HG02623 (cell line): ENCODE results near the gene TREH.
"Not testable (repeated sequence)": the region's sequence is repeated elsewhere in the genome, so short reads cannot be mapped to it uniquely, and the experiment has no call there.

ENCODE experiments used
- ATAC-seq: cut with Tn5 transposase; IDR thresholded peaks from one replicate; pipeline ENCODE4 v1.9.1; 2021; ENCODE audit warnings: moderate library complexity; ENCODE audit not compliant: unreplicated experiment

The TREH gene

DNA sequence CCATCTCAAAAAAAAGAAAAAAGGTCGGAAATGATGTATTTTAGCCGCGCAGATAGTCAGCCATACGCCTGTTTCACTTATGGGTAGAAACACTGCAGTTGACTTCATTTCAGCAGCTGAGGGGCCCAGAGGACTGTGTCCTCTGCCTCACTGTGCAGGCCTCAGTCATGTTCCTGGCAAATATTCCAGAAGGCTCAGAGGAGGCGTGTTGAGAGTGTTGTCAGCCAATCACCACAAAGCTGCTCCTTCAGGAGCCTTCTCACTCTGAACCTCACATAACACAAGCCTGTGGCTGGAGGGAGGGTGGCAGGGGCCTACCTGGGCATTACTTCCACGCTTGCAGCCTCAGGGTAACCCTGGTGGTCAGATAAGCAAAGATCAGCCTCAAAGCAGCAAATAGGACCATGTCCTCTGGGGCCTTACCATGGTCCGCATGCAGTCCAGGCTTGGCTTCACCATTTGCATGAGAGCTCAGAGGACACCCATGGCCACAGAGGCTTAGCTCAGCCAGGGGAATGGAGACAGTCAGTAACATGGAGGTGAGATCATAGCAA, 17.3 kb upstream of the TREH start:
- no peak for ATAC-seq

DNA sequence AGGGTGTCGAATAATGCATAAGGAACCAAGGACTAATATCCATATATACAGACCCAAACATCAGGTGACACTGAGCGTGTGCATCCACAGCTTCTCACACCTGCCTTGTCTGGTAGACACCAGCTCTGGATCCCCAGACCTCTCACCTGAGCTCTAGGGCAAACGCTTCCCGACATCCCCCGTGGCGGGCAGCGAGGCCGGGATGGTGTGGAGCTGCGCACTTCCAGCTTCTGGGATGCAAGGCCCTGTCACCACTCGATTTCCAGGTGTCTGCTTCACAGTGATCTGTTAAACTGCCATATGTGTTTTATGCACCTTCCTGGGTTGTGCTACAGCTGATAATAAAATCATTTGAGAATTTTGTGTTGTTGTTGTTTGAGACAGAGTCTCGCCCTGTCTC, 15.3 kb upstream of the TREH start:
- ATAC-seq = no peak

DNA sequence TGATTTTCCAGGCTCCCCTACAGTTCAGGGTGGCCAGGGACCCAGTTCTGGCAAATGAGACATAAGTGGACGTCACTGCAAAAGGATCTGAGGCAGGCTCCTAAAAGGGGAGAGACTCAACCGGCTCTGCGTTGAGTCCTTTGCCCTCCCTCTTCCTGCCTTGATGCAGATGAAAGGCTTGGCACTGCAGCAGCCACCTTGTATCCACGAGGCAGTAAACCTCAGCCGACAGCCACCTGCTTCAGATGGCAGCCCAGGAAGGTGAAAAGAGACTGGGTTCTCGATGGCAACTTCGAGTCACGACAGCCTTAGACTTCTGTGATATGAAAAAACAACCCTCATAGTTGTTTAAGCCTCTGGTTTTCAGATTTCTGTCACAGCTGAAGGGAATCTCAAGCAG, 14.7 kb upstream of the TREH start:
- ATAC-seq = no peak

DNA sequence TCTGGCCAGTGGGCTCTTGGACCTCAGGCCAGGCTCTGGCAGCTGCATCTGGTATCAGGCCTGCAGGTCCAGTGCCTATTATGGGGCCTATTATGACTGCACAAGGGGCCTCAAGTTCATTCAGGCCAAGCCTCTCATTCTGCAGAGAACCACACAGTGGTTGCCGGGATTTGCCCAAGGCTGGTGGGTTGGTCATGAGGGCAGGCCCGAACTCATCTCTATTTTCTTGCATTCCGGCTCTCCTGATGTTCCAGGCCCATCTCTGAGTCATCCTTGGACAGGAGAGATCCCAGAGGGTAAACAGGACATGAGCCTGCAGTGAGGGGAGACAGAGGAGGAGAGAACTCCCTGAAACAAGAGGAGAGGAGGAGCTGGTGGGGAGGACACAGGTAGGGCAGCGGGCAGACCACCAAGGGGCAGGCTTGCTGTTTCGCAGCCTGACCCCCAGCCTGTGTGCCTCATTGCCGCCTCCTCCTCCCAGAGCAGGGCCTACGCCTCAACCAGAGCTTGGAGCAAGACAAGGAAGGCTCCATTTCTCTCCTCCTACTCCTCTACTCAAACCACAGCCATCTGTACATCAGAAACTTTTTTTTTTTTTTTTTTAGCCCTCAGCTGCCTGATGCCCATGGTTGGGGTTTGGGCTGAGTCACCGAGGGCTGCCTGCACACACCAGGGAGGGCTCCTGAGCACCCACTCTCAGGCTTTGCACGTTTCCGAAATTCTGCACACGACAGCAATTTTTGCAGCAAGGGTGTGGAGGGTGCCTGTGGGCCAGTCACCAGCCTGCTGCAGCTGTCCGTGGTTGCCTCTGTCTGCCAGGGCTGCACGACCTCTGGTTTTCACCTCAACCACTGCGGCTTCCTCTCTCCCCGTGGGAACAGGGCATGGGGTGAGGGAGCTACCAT, 12.7 kb upstream of the TREH start:
- no peak for ATAC-seq

DNA sequence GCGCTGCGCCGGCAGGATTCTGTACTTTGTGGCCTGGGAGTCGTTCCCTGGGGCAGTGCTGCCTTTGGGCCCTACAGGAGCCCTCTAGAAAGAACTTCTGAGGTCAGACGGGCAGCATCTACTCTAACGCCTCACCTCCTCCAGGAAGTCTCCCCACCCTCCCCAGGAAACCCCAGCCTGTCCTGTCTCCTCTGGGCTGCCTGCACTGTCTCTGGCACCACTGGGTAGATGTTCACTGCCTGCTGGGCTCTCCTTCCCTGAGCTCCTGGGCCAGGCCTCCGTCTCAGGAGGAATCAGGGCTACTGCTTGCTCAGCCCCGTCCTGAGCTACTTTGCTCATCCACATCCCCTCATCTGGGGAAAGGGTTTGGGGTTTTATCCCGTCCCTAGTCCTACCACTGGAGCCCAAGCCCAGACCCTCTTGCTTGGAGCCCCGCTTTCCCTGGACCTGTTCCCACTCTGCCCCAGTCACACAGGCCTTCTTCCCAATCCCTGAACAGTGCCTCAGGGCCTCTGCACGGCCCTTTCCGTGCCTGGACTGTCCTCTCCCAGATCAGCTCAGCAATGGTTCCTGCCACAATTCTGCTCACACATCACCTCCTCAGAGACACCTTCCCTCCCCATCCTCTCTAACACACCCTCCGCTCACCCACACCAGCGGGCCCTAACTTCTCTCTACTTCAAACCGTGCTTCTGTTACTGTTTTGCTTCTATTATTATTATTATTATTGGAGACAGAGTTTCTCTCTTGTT, 11.3 kb upstream of the TREH start:
- no peak for ATAC-seq

DNA sequence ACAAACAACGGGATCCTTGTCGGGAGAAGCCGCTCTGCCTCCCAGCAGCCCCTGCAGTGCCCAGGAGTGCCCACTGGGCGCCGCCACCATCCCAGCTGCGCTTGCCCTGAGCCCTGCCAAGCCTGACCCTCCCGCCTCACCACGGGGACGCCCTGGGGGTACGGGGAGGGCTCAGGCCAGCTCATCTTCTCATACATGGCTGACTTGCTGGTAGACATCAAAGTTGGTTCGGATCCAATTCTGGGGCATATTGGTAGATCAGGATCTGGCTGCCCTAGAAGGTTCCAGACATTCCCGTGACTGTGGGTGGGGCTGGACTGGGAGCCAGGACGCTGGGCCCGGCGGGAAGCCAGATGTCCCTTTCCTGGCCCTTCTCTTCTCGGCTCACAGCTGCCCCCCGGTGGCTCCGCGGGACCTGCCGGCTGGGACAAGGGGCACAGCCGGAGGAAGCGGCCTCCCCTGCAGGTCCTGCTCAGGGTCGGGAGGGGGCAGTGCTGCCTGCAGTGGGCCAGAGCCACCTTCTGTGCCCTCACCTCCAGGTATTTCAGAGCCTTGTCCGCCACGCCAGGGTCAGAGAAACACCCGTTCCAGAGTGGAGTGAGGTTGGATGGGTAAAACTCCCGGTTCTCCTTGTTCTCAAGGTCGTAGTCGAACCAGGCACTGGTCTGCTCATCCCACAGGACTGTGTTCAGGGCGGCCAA, 10.6 kb upstream of the TREH start:
- peak; percentile 79 for ATAC-seq

DNA sequence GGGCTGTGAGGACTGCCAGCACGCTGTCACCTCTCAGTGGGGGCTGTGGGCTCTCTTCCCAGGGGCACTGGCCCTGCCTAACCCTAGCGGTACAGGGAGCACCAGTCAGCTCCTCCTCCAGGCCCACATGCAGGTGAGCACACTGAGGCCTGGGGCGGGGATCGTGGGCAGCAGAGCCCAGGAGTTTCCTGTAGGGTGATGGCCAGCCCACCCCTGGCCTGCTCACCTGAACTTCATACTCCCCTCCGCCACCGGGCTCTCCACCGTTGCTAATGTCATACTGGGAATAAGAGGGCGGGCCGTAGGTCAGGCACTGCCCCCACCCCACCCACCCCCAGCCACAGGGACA, 10.0 kb upstream of the TREH start:
- no peak for ATAC-seq

DNA sequence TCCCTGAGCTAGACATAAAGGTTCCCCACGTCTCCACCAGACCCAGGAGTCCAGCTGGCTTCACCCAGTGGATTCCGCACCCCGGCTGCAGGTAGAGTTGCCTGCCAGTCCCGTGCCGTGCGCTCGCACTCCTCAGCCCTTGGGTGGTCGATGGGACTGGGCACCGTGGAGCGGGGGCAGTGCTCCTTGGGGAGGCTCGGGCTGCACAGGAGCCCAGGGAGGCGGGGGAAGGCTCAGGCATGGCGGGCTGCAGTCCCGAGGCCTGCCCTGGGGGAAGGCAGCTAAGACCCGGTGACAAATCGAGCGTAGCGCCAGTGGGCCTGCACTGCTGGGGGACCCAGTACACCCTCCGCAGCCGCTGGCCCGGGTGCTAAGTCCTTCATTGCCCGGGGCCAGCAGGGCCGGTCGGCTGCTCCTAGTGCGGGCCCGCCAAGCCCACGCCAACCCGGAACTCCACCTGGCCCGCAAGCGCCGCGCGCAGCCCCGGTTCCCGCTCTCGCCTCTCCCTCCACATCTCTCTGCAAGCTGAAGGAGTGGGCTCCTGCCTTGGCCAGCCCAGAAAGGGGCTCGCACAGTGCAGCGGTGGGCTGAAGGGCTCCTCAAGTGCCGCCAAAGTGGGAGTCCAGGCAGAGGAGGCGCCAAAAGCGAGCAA, 9.5 kb upstream of the TREH start:
- ATAC-seq = no peak

DNA sequence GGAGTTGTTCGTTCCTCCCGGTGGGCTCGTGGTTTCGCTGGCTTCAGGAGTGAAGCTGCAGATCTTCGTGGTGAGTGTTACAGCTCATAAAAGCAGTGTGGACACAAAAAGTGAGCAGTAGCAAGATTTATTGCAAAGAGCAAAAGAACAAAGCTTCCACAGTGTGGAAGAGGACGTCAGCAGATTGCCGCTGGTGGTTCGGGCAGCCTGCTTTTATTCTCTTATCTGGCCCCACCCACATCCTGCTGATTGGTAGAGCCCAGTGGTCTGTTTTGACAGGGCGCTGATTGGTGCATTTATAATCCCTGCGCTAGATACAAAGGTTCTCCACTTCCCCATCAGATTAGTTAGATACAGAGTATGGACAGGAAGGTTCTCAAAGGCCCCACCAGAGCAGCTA, 8.9 kb upstream of the TREH start:
- ATAC-seq = not testable (repeated sequence)

DNA sequence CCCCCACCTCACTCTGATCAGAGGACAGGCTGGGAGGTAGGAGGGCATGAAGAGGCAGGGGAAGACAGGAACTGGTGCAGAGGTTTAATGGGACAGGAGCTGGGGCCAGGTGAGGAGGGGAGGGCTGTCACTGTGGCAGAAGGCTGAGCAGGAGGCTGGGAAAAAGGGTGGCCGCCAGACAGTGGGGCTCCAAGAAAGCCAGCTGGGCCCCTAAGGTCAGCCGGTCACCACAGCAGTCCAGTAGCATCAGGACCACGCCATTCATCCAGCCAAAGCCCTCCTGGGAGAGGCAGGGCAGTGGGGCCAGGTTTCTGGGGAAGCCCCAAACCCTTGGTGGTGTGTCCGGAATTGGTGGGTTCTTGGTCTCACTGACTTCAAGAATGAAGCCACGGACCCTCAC, 8.5 kb upstream of the TREH start:
- ATAC-seq = no peak

DNA sequence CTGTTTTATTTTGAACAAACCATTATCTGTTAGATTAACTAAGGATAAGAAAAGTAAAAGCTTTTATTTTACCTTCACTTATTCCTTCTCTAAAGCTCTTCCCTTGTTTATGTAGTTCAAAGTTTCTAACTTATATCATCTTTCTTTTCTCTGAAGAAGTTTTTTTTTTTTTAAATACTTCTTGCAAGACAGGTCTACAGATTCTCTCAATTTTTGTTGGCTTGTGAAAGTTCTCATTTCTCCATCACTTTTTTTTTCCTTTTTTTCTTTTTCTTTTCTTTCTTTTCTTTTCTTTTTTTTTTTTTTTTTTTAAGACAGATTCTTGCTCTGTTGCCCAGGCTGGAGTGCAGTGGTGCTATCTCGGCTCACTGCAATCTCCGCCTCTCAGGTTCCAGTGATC, 4.7 kb upstream of the TREH start:
- no peak for ATAC-seq

DNA sequence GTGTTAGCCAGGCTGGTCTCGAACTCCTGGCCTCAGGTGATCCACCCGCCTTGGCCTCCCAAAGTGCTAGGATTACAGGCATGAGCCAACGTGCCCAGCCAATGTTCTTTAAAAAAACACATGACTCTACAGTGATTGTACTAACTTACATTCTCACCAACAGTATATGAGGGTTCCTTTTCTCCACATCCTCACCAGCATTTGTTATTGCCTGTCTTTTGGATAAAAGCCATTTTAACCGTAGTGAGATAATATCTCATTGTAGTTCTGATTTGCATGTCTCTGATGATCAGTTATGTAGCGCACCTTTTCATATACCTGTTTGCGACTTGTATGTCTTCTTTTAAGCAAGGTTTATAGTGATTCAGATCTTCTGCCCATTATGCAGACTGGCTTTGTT, 3.5 kb upstream of the TREH start:
- not testable (repeated sequence) for ATAC-seq

DNA sequence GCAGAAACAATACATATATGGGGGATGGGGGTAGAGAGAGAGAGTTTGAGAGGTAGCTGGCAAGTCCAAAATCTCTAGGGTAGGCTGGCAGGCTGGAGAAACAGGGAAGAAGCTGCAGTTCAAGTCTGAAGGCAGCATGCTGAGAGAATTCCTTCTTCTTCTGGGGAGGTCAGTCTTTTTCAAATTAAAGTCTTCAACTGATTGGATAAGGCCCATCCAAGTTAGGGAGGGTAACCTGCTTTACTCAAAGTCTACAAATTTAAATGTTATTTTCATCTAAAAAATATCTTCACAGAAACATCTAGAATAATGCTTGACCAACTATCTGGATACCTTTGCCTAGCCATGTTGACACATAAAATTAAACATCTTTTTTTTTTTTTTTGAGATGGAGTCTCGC, 2.9 kb upstream of the TREH start:
- ATAC-seq = no peak

DNA sequence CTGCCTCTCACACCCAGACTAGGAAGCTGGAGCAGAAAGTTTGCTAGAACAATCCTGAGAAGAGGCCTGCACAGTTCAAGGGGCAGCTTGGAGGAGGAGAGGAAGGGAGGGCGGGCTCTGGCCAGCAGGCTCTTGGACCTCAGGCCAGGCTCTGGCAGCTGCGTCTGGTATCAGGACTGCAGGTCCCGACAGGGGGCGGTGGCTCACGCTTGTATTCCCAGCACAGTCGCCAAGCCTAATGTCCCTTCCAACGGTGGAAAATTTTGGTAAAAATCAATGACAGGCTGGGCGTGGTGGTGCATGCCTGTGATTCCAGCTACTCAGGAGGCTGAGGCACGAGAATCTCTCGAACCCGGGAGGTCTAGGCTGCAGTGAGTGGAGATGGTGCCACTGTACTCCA, 542 bp downstream of the TREH start:
- ATAC-seq = not testable (repeated sequence)

DNA sequence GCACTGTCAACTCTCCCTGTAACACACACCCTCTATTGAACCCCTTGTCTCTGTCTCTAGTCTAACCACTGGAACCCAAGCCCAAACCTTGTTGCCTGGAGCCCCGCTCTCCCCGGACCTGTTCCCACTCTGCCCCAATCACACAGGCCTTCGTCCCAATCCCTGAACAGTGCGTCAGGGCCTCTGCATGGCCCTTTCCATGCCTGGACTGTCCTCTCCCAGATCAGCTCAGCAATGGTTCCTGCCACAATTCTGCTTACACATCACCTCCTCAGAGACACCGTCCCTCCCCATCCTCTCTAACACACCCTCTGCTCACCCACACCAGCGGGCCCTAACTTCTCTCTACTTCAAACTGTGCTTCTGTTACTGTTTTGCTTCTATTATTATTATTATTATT, 1.5 kb downstream of the TREH start:
- ATAC-seq = no peak

DNA sequence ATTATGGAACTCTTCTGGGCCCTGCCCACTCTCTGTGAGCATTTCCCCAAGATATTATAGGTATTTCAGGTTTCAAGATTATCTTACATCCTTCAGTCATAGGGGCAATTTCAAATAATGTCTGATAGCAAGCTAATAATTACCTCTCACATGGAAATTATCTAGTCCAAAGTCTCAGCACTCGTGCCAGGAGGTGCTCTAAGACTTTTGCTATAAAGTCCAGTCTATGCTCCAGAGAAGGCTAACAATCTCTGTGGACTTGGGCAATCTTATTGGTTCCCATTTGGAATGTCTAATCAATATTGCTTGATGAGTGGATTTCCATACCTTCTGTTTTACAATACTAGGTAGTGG, 5.4 kb downstream of the TREH start:
- ATAC-seq = no peak

DNA sequence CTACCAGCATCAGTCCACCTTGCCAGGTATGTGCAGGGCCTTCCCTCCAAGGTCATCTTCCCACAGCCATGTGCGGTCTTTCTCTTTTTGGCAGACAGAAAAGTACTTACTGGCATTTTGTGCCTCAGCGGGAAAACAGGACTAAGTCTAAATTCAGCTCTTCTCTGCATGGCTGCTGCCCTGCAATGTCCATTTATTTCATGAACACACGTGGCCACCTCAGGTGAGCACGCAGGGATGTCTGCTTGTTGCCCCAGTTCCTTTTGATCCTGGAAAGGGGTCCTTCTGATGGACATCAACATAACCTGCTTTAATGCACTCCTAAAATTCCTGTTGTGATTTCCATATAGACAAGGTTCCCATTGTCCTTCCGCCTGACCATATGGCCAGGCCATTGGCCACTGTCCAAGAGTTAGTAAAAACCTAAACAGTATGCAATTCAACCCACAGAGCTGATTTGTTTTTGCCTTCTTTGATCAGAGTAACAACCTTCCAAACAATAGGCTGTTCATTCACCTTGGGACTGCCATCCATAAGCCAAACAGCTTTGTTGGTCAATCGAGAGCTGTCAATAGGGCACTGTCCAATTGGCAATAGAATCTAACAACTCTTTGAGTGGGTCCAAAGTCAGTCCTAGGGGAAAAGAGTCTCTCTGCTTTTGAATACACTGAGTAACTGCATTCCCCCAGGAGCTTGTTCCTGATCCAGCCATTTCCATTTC, 5.9 kb downstream of the TREH start:
- ATAC-seq = no peak

DNA sequence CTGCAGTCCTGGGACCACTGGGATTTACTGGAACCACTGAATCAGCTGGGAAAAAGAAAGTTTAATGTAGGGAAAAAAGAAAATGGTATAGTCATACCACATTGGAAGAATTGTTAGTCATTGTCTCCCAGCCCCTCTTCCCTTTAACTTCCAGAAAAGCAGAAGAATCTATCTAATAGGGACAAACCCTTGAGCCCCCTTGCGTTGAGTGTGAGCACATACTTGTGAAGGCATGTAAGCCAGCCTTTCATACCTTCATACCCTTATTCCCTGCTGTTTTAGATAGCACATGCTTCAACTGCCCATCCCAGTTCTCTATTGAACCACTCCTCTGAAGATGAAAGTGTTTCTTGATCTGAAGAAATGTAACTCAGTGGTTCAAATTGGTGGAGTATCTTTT, 6.6 kb downstream of the TREH start:
- ATAC-seq = no peak

DNA sequence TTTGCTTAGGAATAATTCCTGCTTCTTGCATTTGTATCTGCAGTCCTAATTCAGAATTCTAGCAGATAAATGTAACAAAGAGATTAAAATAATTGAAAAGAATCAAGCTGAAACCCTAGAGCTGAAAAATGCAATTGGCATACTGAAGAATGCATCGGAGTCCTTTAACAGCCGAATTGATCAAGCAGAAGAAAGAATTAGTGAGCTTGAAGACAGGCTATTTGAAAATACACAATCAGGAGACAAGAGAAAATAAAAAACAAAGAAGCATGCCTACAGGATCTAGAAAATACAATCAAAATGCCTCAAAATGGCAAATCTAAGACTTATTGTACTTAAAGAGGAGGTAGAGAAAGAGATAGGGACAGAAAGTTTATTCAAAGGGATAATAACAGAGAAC, 8.2 kb downstream of the TREH start:
- no peak for ATAC-seq

DNA sequence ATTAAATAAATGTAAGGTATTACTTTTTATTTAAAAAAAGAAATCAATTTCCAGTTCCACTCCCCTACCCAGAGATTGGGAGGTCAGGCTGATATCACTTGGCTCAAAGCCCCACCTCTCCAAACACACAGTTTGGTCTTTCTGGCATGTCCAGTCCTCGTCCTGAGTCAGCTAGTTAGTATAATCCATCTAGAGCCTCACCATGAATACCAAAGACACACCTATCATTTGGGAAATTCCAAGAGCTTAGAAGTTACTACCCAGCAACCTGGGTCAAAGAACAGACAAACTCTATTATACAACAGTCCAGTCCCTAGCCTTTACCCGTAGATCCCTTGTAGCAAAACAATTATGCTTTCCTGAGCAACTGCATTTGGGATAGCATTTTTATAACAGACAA, 9.4 kb downstream of the TREH start:
- no peak for ATAC-seq

DNA sequence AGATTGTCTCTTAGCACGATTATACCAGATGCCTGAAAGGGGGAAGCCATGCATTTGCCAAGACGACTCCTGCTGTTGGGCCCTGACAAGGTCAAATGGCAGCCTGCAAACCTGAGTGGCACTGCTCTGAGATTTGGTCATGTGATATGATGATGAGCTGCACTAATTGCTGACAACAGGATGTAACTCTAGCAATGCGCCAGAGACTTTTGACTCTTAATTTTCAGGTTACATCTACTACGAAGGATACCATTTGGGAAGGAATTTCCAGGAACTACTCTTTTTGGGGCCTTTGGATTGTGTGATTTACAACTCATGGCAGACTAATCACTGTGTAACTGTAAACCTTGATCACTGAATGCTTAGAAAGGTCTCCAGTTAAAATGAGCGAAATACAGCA, 13.1 kb downstream of the TREH start:
- ATAC-seq = no peak
